NB4 (cell line): ENCODE data around the gene GLCE.

ENCODE experiments used
- MYC ChIP-seq: IDR thresholded peaks from 2 replicates; pipeline ENCODE4 v1.6.1; 2011; ENCODE audit warnings: low read depth, low read length
- POLR2A ChIP-seq: IDR thresholded peaks from 2 replicates; pipeline ENCODE4 v1.6.1; 2011; ENCODE audit warnings: mild to moderate bottlenecking; ENCODE audit not compliant: insufficient read length; ENCODE audit errors: extremely low read depth
- TF ChIP-seq, protein P1 (sequence below): IDR thresholded peaks from one replicate; pipeline ENCODE4 v1.5.1; 2012; ENCODE audit warnings: low read depth, low read length

- no peak for TF ChIP-seq POLR2A
- TF ChIP-seq, protein P1, sequence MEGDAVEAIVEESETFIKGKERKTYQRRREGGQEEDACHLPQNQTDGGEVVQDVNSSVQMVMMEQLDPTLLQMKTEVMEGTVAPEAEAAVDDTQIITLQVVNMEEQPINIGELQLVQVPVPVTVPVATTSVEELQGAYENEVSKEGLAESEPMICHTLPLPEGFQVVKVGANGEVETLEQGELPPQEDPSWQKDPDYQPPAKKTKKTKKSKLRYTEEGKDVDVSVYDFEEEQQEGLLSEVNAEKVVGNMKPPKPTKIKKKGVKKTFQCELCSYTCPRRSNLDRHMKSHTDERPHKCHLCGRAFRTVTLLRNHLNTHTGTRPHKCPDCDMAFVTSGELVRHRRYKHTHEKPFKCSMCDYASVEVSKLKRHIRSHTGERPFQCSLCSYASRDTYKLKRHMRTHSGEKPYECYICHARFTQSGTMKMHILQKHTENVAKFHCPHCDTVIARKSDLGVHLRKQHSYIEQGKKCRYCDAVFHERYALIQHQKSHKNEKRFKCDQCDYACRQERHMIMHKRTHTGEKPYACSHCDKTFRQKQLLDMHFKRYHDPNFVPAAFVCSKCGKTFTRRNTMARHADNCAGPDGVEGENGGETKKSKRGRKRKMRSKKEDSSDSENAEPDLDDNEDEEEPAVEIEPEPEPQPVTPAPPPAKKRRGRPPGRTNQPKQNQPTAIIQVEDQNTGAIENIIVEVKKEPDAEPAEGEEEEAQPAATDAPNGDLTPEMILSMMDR, result no peak
- TF ChIP-seq MYC, result no peak
These were observed 12.0 kb upstream of the GLCE start for GRCh38 chr15:69148465-69148864.
